ENCODE results near the gene DIDO1. TPM values are rescaled to one million over a fixed set of nuclear protein-coding genes. Genes with fewer than 3 reads are reported as not detected.

The DIDO1 gene
- total and polyA plus RNA-seq, 9 of the 15 experiments (the other 6 are each of a cell fraction or from before 2014, with no cell fraction given), result 4.4 to 46.8 (median 31.2) TPM

GRCh38 chr20:62914970-62915457, 11.3 kb downstream of the DIDO1 start (continued):
- TF ChIP-seq ELK1 (CRISPR knock-in tag; IDR thresholded peaks at IDR 0.05) (no peak), RAD21 (CRISPR knock-in tag; conservative IDR thresholded peaks at IDR 0.05 in 1 of 2, IDR thresholded peaks at IDR 0.05 in 1 of 2) (no peak), CREM (IDR thresholded peaks at IDR 0.05; ENCODE audit: low read depth) (0 out of 2 replicates have a peak, but pooled peaks have one; percentile 2), ZNF589 (CRISPR knock-in tag; IDR thresholded peaks at IDR 0.05; ENCODE audit: low read depth) (no peak)

GRCh38 chr20:62914436-62914835, 11.9 kb downstream of the DIDO1 start:
- H3K4me3 ChIP-seq, result no peak overlapping the region
- ATAC-seq (no peak), DNase-seq (ENCODE audit: extremely low read depth in 1 of 4, low spot score in 3 of 4) (no peak), FAIRE-seq (no peak)
- H3K9me1 ChIP-seq (ENCODE audit: control insufficient read depth, insufficient read depth, low read length), result peaks cover 12% of the 10 kb centered on the region
- peak overlapping the region; percentile 55; the same call in 1 of the 3 replicates for H3K27ac ChIP-seq (ENCODE audit: extremely low read depth, low read depth, low read length)
- intact Hi-C loops (cut with micrococcal nuclease) (no loop called here), in situ Hi-C loops (cut with MboI) (no loop called here)
- no peak overlapping the region for H2AFZ ChIP-seq (ENCODE audit: low read depth, low read length)
- POLR2A ChIA-PET, result interaction anchor here (0.6 to 6.5 kb wide), 5 partner anchors 11 to 37 kb away, joined by 3 to 45 read pairs (median 4); partner anchors contain the start of gene DIDO1
- H3K27me3 ChIP-seq (ENCODE audit: control insufficient read depth in 2 of 2, insufficient read depth in 2 of 2, low read length in 2 of 2), result no peaks in the 10 kb centered on the region
- H4K20me1 ChIP-seq (replicated peaks; ENCODE audit: control insufficient read depth, insufficient read depth, low read length), result peaks cover 48% of the 10 kb centered on the region
- CTCF ChIA-PET (ENCODE audit: low intra/inter-chr PET ratio), result no interaction called here
- peak overlapping the region in 1 of 2 experiments; percentile 76; a peak in 2 of 4 replicates for H3K9ac ChIP-seq (ENCODE audit: insufficient read depth in 1 of 2, low read depth in 2 of 2, low read length in 2 of 2)
- 89% methylated on average over 9 of the region's 9 CpGs for WGBS (ENCODE audit: insufficient coverage, low coverage, missing lambda C conversion rate)
- H3K9me3 ChIP-seq (replicated peaks; ENCODE audit: control insufficient read depth, insufficient read depth, low read depth, low read length), result no peaks in the 10 kb centered on the region
- no peak overlapping the region for H3K4me2 ChIP-seq (ENCODE audit: insufficient read depth, low read length)
- no TSS peak for BruUV-seq (replicated peaks)
- no peak for TF ChIP-seq ZNF586 (CRISPR knock-in tag; conservative IDR thresholded peaks at IDR 0.05)
- no peak for TF ChIP-seq TOE1 (IDR thresholded peaks at IDR 0.05; ENCODE audit: borderline replicate concordance)
- TF ChIP-seq TOE1 (CRISPR knock-in tag; IDR thresholded peaks at IDR 0.05; ENCODE audit: borderline replicate concordance, low read depth), result no peak
- no peak for TF ChIP-seq SP1 (CRISPR knock-in tag; IDR thresholded peaks at IDR 0.05)
- peaks cover 56% of the 10 kb centered on the region for H3K36me3 ChIP-seq (ENCODE audit: control insufficient read depth, insufficient read depth, low read length)
- peaks cover 11 to 26% of the 10 kb centered on the region in 2 experiments; a peak in 4 of 5 replicates for H3K4me1 ChIP-seq (replicated peaks in 1 of 2; ENCODE audit: control insufficient read depth in 2 of 2, insufficient read depth in 2 of 2, low read length in 2 of 2)
- peaks cover 97% of the 10 kb centered on the region for H3K79me2 ChIP-seq (ENCODE audit: control insufficient read depth, insufficient read depth, low read length)

All from K562 (cell line).